ENCODE data around the gene CENPX. TPM values are rescaled to one million over a fixed set of nuclear protein-coding genes. Genes with fewer than 3 reads are reported as not detected.

The CENPX gene
- polyA plus RNA-seq (2013, experiment 1 of 2; ENCODE audit: insufficient read length) = 30.6 TPM
- 35.7 TPM for polyA plus RNA-seq (2013, experiment 2 of 2; ENCODE audit: insufficient read length)

- no peak for DNase-seq
Measured at GRCh38 chr17:82022310-82022980, at the start of gene CENPX. TSS of gene CENPX (minus strand) at chr17:82022878. CDS start at chr17:82022861, 17 bp downstream.

GRCh38 chr17:82070611-82071010, 47.9 kb upstream of the CENPX start:
- DNase-seq = no peak

- DNase-seq = peak; percentile 55
Measured at GRCh38 chr17:82065638-82066303, 43.1 kb upstream of the CENPX start, which contains the start of gene DUS1L. TSS of gene DUS1L (minus strand) at chr17:82065804. CDS start at chr17:82065059, 745 bp downstream.

- no peak for DNase-seq
Measured at GRCh38 chr17:82065193-82065637, 42.5 kb upstream of the CENPX start.

GRCh38 chr17:82064433-82065192, 41.9 kb upstream of the CENPX start:
- DNase-seq = no peak

- no peak for DNase-seq
Measured at GRCh38 chr17:82063424-82064415, 41.0 kb upstream of the CENPX start.

DNA sequence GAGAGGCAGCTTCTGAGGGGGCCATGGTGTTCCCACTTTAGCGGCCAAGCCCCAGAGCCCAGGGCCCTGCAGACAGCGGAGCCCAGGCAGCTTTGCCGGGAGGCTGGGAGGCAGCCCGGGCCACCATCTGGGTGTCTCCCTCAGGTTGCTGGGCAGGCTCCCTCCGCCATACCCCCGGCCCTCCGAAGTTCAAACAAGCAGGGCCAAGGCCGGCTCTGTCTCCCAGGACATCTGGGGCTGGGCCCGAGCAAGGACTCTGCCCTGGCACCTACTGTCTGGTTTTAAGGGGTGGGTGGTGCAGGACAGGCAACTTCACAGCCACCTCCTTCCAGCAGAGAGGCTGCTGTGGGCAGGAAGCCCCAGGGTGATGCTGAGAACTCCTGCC, 40.3 kb upstream of the CENPX start:
- DNase-seq = no peak

- DNase-seq = no peak
Measured at GRCh38 chr17:82062076-82062983, 39.7 kb upstream of the CENPX start.

DNA sequence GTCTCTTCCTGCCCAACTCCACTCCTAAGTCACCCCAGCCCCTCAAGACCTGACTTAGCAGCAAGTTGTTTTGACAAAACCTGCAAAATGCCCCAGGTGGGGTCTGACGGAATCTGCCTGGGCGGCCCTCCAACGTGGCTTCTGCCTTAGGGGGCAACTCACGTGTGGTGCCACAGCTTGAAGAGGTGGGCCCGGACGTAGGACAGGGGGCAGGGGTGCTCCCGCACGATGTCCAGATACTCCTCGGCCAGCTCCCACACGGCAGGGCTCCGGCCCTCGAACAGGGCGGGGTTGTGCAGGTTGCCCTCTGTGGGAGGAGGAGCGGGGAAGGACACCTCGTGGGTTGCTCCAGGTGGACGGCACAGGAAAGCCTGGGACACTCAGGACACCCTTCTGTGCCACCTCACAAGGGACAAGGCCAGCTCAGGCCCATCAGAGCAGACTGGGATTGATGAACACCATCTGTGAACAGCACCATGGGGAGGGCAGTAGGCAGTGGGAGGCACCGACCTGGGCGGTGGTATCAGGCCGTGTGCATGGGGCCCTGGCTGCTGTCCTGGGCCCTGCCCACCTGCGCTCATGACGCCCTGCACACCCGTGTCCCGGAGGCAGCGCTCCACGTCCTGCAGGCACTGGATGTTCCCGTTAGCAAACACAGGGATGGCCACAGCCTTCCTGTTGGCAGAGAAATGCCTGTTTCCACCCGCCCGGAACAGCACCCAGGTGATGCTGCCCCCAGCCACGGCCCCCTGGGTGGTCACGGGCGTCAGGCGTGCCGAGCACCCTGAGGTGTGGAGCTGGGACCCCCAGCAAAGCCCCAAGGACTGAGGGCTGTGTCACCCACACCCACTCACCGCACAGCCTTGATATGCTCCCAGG, 38.6 kb upstream of the CENPX start:
- no peak for DNase-seq

GRCh38 chr17:82060614-82061013, 37.9 kb upstream of the CENPX start:
- DNase-seq = no peak

DNA sequence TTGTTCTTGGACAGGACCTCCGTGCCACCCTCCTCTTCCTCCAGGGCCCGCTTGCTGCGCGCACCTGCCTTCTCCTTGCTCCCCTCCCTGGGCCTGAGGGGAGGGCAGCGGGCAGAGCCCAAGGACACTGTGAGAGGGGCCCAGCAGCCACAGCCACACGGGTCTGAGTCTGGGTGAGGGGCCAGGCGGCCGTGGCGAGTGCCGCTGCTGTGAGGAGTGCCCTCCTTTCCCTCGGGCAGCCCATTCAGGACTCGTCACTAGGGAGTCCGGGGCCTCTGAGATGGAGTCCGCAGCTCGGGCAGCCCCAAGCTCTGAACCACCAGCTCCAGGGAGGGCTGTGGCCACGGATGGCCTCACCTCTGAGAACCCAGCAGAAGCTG, 37.3 kb upstream of the CENPX start:
- DNase-seq = no peak

DNA sequence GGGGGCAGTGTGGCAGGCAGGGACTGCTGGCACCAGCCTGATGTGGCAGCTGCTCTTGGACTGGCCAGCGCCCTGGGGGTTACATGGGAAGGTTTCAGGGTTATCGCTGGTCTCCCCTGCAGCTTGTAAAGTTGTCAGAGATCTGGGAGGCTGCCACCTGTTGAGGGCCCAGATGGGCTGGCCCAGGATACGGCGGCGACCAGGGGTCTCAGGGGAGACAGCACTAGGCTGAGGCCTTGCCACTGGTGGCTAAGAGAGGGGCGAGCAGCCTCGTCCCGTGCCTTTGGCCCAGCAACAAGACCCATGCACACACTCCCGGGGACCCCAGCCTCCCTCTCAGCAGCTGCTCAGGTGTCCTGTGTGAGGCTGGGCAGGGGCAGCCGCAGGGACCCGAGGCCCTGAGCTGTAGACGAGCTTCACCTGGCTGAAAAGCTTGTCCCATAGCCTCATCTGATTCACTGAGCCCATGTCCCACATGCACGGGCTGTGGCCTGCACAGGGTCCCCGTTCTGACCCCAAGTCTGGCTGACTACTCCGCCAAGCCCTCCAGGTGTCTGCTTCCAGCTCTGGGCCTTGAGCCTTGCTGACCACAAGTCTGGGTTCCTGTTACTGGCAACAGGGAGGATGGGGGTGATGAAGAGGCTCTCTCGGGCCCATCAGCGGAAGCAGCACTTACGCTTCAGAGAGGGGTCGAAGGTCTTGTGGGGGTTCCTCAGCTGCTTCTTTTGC, 36.8 kb upstream of the CENPX start:
- no peak for DNase-seq

DNA sequence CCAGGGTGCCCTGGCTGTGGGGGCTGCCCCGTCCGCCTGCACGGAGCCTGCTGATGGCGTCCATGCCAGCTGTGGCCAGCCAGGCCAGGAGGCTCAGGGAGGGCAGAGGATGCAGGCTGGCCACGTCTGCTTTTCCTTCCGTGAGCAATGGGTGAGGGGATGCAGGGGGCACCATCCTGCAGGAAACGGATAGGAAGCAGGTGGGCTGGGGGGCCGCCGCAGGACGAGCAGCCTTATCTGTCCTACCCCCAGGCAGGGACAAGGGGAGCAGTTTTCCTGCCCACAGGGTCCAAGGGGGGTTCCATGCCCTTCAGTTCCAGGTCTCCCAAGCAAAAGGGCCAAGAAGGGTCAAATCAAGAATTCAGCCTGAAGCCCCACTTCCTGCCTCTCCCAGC, 36.2 kb upstream of the CENPX start:
- no peak for DNase-seq

DNA sequence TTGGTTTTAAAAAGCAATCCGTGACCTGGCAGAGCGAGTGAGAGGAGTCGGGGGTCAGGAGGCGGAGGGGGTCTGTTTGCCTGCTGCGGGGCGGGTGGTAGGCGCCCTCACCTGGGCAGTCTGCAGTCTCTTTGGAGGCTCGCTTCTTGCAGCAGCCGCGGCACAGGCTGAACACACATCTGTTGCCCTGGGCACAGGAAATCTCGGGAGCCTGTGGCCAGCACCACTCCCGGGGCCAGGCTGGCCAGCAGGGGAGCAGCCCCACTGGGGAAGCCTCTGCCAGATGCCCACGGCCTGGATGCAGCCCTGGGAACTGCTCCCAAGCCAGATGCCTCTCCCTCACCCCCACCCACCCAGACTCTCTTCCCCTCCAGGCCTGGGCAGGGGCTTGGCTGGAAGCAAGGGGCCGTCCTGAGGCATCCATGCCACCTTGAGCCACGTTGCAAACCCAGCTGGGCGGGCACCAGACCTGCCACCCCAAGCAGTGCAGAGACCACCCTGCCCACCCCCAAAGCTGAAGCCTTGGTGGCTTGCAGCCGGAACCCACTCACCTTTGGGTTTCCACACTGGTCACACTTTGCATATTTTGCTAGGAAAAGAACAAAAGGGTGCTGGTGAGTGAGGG, 35.7 kb upstream of the CENPX start:
- no peak for DNase-seq

DNA sequence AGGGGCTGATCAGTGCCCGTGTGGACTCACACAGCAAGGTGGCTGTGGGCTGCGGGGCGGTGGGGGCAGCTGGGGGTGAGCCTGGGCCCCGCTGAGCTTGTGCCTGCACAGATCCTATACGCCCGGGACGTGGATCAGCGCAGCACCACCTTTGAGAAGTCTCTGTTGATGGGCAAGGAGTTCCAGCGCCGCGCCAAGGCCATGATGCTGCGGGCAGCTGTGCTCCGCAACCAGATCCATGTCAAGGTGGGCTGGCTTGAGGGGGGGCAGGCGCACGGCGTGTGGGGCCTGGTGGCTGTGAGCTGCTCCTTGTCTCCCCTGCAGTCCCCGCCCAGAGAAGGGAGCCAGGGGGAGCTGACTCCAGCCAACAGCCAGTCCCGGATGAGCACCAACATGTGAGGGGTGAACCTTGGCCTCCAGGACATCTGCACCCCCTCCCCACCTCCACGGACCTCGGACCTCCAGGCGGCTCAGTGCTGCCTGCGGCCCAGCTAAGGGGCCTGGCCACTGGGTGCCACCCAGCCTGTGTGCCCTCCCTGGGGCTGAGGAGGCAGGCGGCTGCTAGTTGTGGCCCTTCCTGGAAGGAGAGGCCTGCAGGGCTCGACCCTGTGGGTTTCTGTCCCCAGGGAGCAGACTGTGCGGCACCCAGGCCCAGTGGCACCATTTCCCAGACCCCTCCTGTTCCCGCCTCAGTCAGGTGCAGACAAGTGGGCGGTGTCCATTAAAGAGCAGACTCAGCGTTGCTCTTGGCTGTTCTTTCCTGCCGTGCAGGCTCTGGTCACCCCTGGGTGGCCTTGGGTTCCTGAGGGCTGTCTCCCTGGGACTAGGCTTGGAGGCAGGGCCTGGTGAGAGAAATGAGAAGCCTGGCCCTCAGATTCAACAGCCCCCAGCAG, 34.3 kb upstream of the CENPX start:
- no peak for DNase-seq

DNA sequence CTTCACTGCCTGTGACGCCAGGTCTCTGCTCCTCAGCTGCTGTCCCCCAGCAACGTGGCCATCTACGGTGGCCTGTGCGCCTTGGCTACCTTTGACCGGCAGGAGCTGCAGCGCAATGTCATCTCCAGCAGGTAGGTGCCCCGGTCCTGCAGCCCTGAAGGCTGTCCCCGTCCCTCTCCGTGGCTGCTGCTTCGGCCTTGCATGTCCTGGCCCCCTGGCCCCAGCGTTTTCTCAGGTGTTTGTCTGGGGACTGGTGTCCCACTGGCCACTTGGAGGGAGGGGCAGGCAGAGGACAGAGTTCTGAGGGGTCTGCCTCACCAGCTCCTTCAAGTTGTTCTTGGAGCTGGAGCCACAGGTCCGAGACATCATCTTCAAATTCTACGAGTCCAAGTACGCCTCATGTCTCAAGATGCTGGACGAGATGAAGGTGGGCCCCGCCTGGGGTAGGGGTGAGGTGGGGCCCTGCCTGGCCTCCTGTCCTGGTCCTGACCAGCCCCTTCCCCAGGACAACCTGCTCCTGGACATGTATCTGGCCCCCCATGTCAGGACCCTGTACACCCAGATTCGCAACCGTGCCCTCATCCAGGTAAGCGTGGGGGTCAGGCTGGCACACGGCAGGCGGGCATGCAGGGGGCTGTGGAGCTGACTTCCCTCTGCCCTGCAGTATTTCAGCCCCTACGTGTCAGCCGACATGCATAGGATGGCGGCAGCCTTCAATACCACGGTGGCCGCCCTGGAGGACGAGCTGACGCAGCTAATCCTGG, 33.5 kb upstream of the CENPX start:
- no peak for DNase-seq

Data from fibroblast of skin of abdomen (primary cell).